HG03565 (cell line): ENCODE results near the gene PDE10A.
A peak's percentile ranks its signal among the peaks of the same experiment; 100 is the strongest.
"Not testable (repeated sequence)": the region's sequence is repeated elsewhere in the genome, so short reads cannot be mapped to it uniquely, and the experiment has no call there.

ENCODE experiments used
- ATAC-seq: cut with Tn5 transposase; IDR thresholded peaks from one replicate; pipeline ENCODE4 v1.9.1; 2021; ENCODE audit warnings: mild to moderate bottlenecking, moderate library complexity; ENCODE audit not compliant: unreplicated experiment

Gene PDE10A

DNA sequence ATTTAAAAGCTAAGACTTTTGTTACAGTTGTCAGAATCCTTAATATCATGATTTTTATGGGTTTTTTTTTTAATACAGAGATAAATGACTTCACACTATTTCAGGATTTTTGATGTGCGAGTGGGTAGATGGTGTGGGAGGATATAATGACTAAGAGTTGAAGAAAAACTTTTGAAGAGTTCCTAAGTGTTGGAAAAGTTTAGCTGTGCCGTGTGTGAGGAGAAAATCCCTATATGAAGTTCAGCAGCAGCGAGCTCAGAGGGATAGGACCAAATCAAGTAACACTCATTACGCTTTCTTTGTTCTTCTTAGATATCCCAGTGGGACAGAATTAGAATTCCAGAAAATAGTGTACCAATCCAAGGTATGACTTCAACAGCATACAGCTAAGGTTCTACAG lies 34.1 kb downstream of the PDE10A start:
- ATAC-seq, result no peak

DNA sequence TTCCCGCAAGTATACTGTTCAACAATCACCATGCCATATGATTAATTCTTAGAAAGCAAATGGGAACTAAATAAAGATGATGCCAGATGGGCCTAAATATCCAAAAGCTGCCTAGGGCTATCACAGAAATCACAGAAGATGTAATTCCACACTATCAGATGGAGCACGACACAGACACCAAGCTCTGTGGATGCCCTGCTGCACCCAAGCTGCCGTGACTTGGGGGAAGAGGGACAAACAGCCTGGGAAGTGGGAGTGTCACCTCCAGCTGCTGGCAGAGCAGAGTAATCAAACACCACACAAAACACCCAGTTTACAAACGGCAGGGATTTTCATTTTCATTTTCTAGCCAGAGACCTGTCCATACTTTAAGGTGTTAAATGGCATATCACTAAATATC lies 35.7 kb downstream of the PDE10A start:
- no peak for ATAC-seq

DNA sequence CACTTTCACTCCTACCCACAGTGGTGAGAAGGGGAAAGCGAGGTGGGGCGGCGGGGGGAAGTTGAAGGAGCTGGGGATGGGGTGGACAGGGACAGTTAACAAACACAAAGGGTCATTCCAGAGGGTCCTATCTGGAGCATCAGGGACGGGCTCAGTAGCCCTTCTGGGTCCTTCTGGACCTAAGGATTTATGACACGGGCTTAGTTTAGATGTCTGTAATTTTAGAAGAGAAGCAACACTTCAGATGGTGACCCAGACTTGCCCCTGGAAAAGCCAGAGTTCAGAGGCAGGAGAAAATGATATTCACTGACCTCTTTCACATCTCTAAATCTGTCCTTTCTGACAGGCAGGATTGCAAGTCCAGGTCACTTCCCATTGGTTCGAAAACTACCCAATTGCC lies 36.3 kb downstream of the PDE10A start:
- no peak for ATAC-seq

DNA sequence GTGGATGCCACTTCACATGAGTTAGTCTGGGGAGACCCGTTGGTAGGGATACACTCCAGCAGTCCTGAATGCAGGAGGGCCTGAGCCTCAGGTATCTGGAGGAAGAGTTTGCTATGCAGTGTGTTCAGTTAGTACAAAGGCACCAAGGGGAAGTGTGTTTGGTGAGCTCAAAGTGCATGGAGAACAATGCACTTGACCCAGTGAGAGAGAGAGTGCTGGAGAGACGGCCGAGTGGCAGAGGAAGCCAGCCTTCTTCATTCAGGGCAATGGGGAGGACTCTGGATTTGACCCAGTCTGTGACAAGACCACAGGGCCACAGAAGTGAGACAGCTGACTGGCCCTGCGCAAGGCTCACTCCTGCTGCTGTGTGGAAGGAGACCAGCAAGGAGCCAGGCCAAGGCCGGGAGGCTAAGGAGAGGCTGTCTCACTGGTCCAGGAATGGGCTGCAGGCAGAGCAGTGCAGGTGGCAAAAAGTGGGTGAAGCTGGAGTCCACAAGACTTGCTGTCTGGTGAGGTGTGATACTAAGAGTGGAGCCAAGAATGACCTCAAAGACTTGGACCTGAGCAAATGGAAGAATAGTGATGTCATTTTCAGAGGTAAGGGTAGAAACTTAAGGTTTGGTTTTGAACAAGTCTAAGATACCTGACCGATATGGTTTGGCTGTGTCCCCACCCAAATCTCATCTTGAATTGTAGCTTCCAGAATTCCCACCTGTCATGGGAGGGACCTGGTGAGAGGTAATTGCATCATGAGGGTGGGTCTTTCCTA lies 38.0 kb downstream of the PDE10A start:
- ATAC-seq, result no peak

DNA sequence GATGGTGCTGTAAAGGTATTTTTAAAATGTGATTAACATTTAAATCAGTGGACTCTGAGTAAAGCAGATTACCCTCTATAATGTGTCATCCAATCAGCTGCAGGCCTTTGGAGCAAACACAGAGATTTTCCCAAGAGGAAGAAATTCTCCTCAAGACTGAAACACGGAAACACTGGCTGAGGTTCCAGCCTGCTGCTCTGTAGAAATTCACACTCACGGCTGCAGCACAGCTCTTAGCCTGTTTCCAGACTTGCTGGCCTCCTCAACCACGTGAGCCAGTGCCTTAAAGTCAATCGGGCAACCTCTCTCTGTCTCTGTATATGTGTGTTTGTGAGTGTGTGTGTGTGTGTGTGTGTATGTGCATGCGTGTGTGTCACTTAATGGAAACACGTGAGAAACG lies 41.1 kb downstream of the PDE10A start:
- ATAC-seq, result no peak

DNA sequence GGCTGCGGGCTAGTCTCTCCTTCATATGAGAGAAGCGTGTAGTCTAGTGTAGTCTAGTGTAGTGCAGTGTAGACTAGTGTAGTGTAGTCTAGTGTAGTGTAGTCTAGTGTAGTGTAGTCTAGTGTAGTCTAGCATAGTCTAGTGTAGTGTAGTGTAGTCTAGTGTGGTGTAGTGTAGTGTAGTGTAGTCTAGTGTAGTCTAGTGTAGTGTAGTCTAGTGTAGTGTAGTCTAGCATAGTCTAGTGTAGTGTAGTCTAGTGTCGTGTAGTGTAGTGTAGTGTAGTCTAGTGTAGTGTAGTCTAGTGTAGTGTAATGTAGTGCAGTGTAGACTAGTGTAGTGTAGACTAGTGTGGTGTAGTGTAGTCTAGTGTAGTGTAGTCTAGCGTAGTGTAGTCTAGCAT lies 44.1 kb downstream of the PDE10A start:
- not testable (repeated sequence) for ATAC-seq

DNA sequence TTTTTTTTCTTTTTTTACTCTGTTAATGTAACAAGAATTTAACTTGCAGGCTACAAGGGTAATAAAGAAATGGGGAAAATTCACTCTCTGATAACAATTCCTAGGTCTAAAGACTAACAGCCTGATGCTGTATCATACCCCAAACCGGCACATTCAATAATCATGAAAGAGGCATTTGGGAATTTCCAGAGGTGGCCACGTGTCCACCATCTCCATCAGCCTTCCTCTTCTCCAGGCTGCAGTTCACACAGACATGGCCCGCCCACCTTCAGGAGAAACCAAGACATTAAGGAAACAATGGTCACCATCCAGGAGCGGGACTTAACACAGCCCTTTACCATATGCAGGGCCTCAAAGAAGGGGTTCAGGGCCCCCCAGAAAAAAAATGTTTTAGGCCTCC lies 44.8 kb downstream of the PDE10A start:
- ATAC-seq, result no peak

DNA sequence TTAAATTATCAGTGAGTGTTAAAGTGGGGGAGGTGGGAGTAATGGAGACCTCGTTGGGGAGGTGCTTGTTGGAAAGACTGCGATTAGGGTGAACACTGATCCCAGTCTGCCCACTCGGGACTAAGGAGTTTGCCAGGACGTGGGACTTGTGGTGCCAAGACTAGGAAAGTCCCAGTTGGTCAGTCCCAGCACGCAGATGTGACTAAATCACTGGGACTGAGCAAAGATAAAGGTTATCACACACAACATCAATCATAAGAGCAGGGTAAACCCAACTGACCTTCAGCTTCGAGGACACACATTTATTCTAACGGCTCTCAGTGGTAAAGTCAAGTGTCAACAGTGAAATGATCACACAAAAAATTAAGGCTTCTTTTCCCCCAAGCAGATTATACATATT lies 45.5 kb downstream of the PDE10A start:
- ATAC-seq, result no peak

DNA sequence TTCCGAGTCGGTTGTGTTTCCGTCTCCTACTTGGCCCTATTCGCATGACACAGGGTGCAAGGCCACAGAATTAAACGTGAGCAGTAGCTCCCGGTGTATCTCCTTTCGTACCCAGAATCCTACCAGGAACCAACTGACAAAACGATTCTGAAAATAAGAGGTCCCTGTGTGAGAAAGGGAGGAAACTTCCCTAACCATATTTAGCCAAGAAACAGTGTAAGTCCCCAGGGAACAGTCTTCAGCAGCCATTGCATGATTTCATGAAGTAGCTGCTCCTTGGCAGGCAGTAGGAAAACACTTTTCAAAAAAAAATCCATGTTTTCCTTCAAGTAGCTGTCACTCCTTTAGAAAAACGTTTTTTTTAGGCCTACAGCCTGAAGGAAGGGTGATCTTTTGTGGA lies 46.9 kb downstream of the PDE10A start:
- no peak for ATAC-seq

DNA sequence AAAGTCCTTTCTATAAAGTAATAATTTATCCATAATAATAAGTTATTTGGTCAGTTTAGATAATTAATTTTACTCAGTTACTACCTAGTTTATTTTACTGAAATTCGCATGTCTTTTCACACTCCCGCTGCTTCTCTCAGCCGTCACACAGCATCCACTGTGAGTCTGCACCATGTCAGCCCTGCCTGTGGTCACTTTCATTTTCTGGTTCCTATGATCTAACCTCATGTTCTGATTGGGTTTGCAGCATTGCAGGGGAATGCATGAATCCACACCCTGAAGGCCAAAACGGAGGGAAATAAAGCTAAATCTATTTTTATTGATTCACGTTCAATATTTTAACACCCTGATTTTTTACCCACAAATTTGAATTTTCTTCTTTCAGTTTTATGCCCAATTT lies 47.4 kb downstream of the PDE10A start:
- peak; percentile 87 for ATAC-seq

DNA sequence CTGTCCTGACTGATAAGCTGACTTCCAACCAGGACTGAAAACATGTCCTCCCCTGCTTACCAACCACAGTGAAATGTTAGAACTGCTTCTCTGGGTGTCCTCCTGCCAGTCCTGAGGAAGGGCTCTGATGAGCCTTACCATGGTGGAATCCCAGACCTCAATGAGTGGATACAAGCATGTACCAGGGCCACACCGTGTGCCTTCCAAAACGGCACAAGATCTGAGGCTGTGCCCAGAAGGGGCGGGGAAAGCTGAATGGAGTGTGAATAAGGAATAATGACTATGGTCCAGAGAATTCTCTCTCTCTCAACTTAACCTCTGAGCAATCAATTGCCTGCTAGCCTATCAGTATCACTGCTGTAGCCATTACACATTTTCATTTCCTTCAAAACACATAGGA lies 51.7 kb downstream of the PDE10A start:
- ATAC-seq, result no peak

DNA sequence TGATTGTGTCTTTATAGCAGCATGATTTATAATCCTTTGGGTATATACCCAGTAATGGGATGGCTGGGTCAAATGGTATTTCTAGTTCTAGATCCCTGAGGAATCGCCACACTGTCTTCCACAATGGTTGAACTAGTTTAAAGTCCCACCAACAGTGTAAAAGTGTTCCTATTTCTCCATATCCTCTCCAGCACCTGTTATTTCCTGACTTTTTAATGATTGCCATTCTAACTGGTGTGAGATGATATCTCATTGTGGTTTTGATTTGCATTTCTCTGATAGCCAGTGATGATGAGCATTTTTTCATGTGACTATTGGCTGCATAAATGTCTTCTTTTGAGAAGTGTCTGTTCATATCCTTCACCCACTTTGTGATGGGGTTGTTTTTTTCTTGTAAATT lies 54.5 kb downstream of the PDE10A start:
- ATAC-seq, result not testable (repeated sequence)

DNA sequence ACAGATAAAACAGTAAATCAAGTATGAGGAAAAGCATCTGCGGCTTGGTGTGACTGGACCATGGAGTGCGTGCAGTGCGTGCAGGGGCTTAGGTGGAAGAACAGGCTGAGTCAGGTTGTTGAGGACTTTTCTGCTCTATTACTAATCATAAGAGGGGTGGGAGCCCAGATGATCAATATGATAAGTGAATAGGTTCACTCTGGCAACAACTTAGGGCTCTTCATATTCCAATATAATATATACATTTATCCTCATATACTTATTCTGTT lies 56.4 kb downstream of the PDE10A start:
- ATAC-seq, result no peak

DNA sequence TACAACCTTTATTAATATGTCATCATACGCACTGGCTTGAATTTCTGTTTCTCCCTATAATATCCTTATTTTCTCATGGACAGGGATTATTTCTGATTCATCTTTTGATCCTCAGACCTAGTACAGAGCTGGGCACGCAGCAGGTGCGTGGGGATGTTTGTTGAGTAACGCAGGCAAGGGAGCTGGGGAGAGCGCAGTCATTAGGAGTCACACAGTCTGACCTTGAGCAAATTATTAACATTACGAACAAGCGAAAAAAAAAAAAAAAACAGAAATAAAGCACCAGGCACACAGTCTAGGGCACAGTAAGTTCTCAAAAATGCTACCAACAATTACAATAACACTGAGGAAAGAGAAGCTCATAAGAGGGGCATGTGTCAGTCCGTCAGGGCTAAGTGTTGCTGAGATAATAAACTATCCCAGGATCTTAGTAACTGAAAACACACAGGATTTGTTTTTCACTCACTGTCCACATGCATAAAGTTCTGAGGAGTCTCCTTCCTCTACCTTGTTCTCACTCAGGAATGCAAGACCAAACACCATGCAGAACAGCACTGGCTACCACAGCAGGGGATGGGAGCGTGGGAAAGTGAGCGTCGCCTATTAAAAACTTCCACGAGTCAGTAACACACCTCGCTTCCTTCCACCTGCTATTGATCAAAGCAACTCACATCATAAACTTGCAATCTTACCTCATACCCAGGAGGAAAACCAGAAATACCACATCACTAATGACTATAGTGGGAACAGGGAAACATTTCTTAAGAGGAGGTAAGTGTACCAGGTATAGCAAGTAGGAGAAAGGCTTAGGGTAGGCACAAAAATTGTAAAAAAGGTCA lies 56.9 kb downstream of the PDE10A start:
- no peak for ATAC-seq

DNA sequence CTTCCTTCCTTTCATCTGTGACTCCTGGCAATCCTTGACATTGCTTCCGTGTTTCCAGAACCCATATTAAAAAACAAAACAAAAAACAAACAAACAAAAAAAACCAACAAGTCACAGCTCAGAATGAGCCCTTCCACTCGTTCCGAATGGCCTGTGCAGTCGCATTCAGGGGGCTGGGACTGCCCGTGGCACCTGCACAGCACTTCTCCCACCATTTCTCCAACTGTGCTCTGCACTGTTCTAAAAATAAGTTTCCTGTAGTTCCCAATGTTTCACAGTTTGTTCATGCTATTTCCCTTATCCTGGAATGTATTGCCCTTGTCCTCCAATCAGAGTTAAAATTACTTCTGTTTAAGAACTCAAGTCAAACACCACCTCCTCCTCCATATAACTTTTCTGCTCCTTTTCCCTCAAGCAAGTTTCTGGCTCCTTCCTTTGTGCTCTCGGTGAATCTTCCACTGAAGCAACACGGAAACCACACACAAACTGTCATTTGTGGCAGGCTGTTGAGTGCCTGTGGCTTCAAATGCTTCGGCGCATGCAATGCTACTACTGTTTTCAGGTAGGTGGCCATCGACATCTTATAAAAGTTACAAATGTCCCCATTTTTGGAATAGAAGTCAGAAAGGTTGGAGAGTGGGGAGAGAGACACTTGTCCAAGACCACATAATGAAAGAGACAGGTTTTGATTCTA lies 57.7 kb downstream of the PDE10A start:
- ATAC-seq, result no peak

DNA sequence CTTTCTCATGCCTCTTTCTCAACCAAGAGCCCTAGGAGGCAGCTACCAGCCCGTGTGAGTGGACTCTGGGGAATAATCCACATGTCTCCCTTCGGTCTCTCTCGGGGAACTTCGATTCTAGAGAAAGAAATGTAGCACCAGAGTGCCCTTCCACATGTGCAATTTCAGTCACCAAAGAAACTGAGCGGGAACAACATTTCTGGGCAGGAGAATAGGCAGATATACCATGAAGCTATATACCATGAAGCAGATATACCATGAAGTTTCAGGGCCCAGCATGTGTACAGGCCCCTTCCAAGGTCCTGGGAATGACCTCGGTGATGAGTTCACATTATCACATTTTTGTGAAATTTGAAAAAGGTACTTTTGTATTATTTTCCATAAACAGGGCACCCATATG lies 60.8 kb downstream of the PDE10A start:
- ATAC-seq, result no peak

DNA sequence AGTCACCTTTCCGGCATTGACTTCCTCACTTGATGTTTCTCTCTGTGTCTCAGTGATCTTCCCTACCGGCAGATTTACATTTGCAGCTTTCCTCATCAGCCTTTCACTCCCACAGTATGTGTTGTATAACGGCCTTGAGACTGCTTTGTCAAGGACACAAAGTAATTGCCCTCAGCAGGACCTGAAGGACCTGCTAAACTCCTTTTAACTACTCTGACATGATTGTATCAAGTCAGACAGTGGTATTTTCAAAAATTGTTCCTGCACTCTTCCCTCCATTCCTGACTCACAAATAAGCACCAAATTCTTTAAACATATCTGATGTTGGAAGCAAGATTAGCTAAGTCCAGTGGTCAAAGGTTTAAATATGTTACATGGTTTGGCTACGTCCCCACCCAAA lies 62.4 kb downstream of the PDE10A start:
- ATAC-seq, result no peak

DNA sequence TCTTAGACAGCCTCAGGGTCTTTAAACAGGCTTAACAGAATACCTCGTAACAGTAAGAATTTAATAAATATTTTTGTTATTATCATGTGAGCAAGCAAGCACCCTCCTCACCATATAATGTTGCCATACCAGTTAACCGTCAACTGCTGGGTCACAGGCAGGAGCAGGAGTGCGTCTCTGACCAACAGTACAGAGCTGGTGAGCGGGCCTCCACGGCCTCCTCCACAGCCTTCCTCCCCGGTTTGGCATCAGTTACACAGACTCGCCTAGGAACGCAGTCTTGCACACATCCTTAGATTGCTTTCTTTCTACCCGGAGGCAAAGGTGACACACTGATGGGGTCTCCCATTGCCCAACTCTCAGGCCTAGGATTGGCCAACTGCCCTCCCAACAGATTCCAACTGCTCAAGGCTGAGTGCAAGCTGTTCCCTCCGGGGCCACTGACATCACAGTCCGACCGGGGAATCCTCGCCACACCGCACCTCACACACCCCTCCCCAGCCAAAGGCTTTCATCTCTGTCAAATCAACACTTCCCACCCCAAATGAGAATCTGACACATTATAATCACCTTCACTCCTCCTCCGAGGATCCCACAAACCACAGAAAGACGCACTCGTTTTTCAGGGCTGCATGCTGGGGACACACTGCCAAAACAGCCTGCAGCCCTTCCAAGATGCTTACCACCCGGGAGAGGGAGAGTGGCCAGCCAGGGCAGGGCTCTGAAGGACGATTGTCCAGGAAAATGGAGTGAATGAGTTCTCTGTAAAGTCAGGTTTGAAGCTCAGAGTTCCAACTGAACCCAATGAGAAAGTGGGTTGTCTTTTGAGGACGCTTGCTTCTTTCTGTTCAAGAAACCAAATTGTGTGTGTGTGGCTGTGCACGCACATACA lies 63.2 kb downstream of the PDE10A start:
- no peak for ATAC-seq

DNA sequence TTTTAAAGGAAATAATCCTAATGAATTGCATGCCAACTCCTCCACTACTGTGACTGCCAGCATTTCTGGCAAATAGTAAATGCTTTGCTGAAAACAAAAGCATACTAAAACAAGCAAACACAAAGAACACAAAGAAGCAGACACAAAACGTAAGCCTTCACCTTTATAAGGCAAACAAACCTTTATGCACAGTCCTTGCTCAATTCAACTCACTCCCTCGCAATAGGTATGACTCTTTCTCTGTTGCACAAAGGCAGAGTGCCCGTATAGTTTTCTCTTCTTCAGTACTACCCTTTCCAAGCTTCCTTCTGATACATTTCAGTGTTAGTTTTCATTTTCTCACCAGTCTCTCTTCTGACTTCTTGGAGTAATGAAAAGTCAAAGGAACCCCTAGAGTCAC lies 63.9 kb downstream of the PDE10A start:
- ATAC-seq, result no peak

DNA sequence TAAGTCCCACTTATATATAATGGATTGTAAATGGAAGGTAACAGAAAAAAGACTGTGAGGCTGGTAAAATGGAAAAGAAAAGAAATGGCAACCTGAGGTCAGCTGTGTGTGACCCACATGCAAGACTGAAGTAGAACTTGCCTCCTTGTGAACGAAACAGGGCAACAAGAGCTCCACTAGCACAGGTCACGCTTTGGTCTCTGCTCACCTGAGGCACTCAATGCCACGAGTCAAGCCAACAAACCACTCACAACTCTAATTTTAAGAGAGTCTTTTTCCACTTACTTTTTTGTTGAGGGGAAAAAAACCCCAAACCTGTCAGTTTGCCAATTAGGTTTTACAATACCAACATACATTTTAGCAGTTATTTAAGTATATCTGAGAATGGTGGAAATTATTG lies 65.2 kb downstream of the PDE10A start:
- no peak for ATAC-seq
